ENCODE results near the gene NT5M.
"Not testable (repeated sequence)": the region's sequence is repeated elsewhere in the genome, so short reads cannot be mapped to it uniquely, and the experiment has no call there.

NT5M gene

GRCh38 chr17:17381446-17382064 is 78.4 kb downstream of the NT5M start:
- H3K9me3 ChIP-seq (ENCODE audit: severe bottlenecking) = no peaks in the 10 kb centered on the region
- no peak overlapping the region for H3K27ac ChIP-seq
- no peak for DNase-seq
- H3K4me3 ChIP-seq (ENCODE audit: low read depth, low read length) = no peak overlapping the region
- TF ChIP-seq, protein P1, sequence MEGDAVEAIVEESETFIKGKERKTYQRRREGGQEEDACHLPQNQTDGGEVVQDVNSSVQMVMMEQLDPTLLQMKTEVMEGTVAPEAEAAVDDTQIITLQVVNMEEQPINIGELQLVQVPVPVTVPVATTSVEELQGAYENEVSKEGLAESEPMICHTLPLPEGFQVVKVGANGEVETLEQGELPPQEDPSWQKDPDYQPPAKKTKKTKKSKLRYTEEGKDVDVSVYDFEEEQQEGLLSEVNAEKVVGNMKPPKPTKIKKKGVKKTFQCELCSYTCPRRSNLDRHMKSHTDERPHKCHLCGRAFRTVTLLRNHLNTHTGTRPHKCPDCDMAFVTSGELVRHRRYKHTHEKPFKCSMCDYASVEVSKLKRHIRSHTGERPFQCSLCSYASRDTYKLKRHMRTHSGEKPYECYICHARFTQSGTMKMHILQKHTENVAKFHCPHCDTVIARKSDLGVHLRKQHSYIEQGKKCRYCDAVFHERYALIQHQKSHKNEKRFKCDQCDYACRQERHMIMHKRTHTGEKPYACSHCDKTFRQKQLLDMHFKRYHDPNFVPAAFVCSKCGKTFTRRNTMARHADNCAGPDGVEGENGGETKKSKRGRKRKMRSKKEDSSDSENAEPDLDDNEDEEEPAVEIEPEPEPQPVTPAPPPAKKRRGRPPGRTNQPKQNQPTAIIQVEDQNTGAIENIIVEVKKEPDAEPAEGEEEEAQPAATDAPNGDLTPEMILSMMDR (IDR thresholded peaks at IDR 0.05; ENCODE audit: low read depth, low read length) = no peak
- H3K27me3 ChIP-seq (ENCODE audit: insufficient read depth, low read depth, severe bottlenecking) = no peaks in the 10 kb centered on the region
- no peaks in the 10 kb centered on the region for H3K36me3 ChIP-seq

DNA sequence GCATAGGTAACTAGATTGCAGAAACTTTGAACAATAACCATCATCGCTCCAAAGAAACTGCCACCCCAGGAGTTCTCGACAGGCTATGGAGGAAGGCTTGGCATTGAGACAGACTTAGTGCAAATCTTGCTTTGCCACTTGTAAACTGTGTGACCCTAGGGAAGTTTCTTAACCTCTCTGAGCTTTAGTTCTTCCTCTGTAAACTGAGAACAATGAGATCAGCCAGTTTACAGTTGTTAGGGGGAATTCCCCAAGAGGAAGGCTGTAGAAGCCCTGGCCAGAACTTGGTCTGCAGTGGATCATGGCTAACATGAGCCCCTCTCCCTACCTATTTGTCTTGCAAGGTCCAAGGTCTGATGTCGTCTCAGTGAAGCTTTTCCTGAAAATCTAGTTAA is 78.9 kb downstream of the NT5M start:
- TF ChIP-seq, protein P1 (IDR thresholded peaks at IDR 0.05; ENCODE audit: low read depth, low read length) = no peak
- H3K36me3 ChIP-seq = no peaks in the 10 kb centered on the region

DNA sequence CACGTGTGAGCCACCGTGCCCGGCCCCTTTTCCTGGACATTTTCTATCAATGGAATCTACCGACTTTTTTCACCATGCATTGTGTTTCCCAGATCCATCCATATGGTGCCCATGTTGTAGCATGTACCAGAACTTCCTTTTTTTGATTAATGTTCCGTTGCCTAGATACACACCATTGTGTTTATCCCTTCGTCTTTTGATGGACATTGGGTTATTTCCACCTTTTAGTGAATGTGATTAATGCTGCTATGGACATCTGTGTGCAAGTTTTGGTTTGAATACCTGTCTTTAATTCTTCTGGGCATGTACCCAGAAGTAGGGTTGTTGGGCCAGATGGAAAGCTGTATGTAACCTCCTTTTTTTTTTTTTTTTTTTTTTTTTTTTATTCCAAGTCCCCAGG is 79.8 kb downstream of the NT5M start:
- Histone ChIP-seq H3K27me3 (ENCODE audit: insufficient read depth, low read depth, severe bottlenecking) (no peaks in the 10 kb centered on the region), H3K27ac (no peak overlapping the region), H3K9me3 (ENCODE audit: severe bottlenecking) (no peaks in the 10 kb centered on the region), H3K36me3 (no peaks in the 10 kb centered on the region), H3K4me3 (ENCODE audit: low read depth, low read length) (no peak overlapping the region)
- no peak for DNase-seq
- TF ChIP-seq, protein P1 (IDR thresholded peaks at IDR 0.05; ENCODE audit: low read depth, low read length) = no peak

More for the DNA sequence above, 78.9 kb downstream of the NT5M start:
- Histone ChIP-seq H3K27me3 (ENCODE audit: insufficient read depth, low read depth, severe bottlenecking) (no peaks in the 10 kb centered on the region), H3K27ac (no peak overlapping the region), H3K4me3 (ENCODE audit: low read depth, low read length) (no peak overlapping the region), H3K9me3 (ENCODE audit: severe bottlenecking) (no peaks in the 10 kb centered on the region)
- no peak for DNase-seq

GRCh38 chr17:17383431-17384290 is 80.5 kb downstream of the NT5M start:
- H3K27ac ChIP-seq; DNase-seq; H3K27me3 ChIP-seq (ENCODE audit: insufficient read depth, low read depth, severe bottlenecking); H3K4me3 ChIP-seq (ENCODE audit: low read depth, low read length); H3K9me3 ChIP-seq (ENCODE audit: severe bottlenecking); H3K36me3 ChIP-seq: not testable (repeated sequence)

DNA sequence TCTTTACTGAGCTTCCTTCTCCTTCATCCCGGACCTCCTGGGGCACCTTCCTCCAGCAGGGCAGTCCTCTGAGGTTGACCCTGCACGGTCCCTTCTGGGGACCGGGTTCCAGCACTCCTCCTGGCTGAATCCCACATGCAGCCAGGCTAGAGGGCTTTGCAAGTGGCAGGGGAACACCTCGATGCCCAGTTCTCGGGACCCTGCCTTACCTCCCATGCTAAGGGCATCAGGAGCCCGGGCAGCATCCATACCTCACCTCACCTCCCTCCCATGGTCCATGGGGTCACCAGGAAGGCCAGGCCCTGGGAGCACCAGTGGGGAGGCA is 81.1 kb downstream of the NT5M start:
- TF ChIP-seq, protein P1 (IDR thresholded peaks at IDR 0.05; ENCODE audit: low read depth, low read length) = no peak
- no peak for DNase-seq
- Histone ChIP-seq H3K27me3 (ENCODE audit: insufficient read depth, low read depth, severe bottlenecking) (no peaks in the 10 kb centered on the region), H3K36me3 (no peaks in the 10 kb centered on the region), H3K27ac (peak overlapping the region; percentile 82), H3K9me3 (ENCODE audit: severe bottlenecking) (no peaks in the 10 kb centered on the region), H3K4me3 (ENCODE audit: low read depth, low read length) (no peak overlapping the region)

DNA sequence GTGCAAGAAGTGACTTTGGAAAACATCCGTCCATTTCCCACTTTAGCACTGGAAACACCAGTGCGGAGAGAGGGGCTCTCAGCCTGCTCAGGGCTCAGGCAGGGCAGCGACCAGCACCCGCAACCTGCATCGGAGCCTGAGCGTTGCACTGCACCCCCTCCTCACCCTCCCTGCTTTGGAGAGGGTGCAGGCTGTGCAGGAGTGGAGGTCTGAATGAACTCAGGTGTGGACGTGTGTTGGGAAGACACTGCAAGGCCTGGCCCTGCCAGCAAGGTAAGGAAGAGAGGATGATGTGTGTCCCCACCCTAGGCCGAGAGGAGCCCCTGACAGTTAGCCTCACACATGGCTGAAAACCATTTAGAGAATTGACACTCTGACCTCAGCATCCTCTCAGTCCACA is 81.8 kb downstream of the NT5M start:
- H3K4me3 ChIP-seq (ENCODE audit: low read depth, low read length) = no peak overlapping the region
- H3K9me3 ChIP-seq (ENCODE audit: severe bottlenecking) = no peaks in the 10 kb centered on the region
- no peak for DNase-seq
- H3K27me3 ChIP-seq (ENCODE audit: insufficient read depth, low read depth, severe bottlenecking) = no peaks in the 10 kb centered on the region
- TF ChIP-seq, protein P1 (IDR thresholded peaks at IDR 0.05; ENCODE audit: low read depth, low read length) = no peak
- no peaks in the 10 kb centered on the region for H3K36me3 ChIP-seq
- H3K27ac ChIP-seq = peak overlapping the region; percentile 82
